HCT116 (cell line): ENCODE measurements around the gene GPA33. TPM values are rescaled to one million over a fixed set of nuclear protein-coding genes. Genes with fewer than 3 reads are reported as not detected.

Experiments used
- ATAC-seq: fragments of 200-7000 bp; cut with Tn5 transposase; 2 replicates; pipeline ENCODE4 v1.9.1; 2020; ENCODE audit warnings: mild to moderate bottlenecking, moderate library complexity
- BruUV-seq: library from RNA; stranded (reverse); fragments of 400-500 nt; replicated peaks from 2 replicates; lab custom pipeline; 2021; lab: Mats Ljungman, UMichigan
- CTCF ChIA-PET: fragments of 300-600 bp; sonication (Branson Sonifier 250); formaldehyde crosslinking; loops from one replicate; lab custom pipeline; 2021; ENCODE audit warnings: antibody characterized with exemption; lab: Charles Lee
- POLR2A ChIA-PET: fragments of 300-600, 350-600 bp; sonication (Branson Sonifier 250); formaldehyde crosslinking; loops from one replicate; lab custom pipeline; 2021; ENCODE audit warnings: antibody characterized with exemption; lab: Charles Lee
- RAD21 ChIA-PET, 2 experiments: fragments of 300-600 bp; sonication (Branson Sonifier 250); formaldehyde crosslinking; loops; one replicate each; lab custom pipeline; 2023; ENCODE audit warnings: low total read pairs in 2 of 2; ENCODE audit not compliant: uncharacterized antibody in 2 of 2, unreplicated experiment in 2 of 2, low non-redundant PET in 1 of 2; lab: Charles Lee
- DNase-seq: peaks from one replicate; pipeline ENCODE4 v3.0.0-alpha.2; 2010; ENCODE audit warnings: low read depth, low spot score
- H2AFZ ChIP-seq: fragments of 200-600 bp; shearing (Covaris generic), sonication (generic); 2 replicates; pipeline ENCODE4 v1.6.1; 2017; ENCODE audit warnings: low read depth, mixed run types, mixed read lengths, antibody characterized with exemption, low read length; ENCODE audit not compliant: poor library complexity, severe bottlenecking
- H3K27ac ChIP-seq: 2 replicates; pipeline ENCODE4 v1.5.1; 2012; ENCODE audit warnings: low read depth, low read length
- H3K27me3 ChIP-seq: fragments of 200-600 bp; sonication (generic); 2 replicates; pipeline ENCODE4 v1.6.1; 2016; ENCODE audit warnings: mixed run types, low read length, mixed read lengths; ENCODE audit not compliant: insufficient read depth
- H3K36me3 ChIP-seq, 2 experiments: fragments of 200-500 bp in 1 of 2; fragments of 200-600 bp in 1 of 2; sonication (Bioruptor generic) in 1 of 2; sonication (generic) in 1 of 2; 2 replicates each; pipeline versions ENCODE4 v1.5.1 to v1.6.1; 2014 to 2016; ENCODE audit warnings: low read length in 2 of 2, inconsistent platforms in 1 of 2, mixed read lengths in 1 of 2, mixed run types in 1 of 2; ENCODE audit not compliant: insufficient read depth in 2 of 2, control insufficient read depth in 1 of 2
- H3K4me1 ChIP-seq, 2 experiments: fragments of 200-600 bp in 1 of 2; sonication (generic) in 1 of 2; 2 replicates each; pipeline versions ENCODE4 v1.5.1 to v1.6.1; 2012 to 2017; ENCODE audit warnings: low read length in 2 of 2, inconsistent platforms in 1 of 2, mild to moderate bottlenecking in 1 of 2, mixed read lengths in 1 of 2, mixed run types in 1 of 2, moderate library complexity in 1 of 2; ENCODE audit not compliant: insufficient read depth in 2 of 2, control insufficient read depth in 1 of 2
- H3K4me2 ChIP-seq: fragments of 200-600 bp; sonication (generic); 2 replicates; pipeline ENCODE4 v1.6.1; 2017; ENCODE audit warnings: mixed run types, low read length, mixed read lengths
- H3K4me3 ChIP-seq, 2 experiments: fragments of 200-600 bp in 1 of 2; sonication (generic) in 1 of 2; replicated peaks in 1 of 2; 2 replicates each; pipeline ENCODE4 v1.5.1; 2011 to 2016; ENCODE audit warnings: low read length in 2 of 2, control low read depth in 1 of 2, low read depth in 1 of 2, mild to moderate bottlenecking in 1 of 2, mixed read lengths in 1 of 2, mixed run types in 1 of 2
- H3K79me2 ChIP-seq: fragments of 200-600 bp; sonication (generic); 2 replicates; pipeline ENCODE4 v1.6.1; 2017; ENCODE audit warnings: mild to moderate bottlenecking, mixed run types, low read length, moderate library complexity, mixed read lengths; ENCODE audit not compliant: insufficient read depth
- H3K9ac ChIP-seq: fragments of 200-600 bp; sonication (generic); 2 replicates; pipeline ENCODE4 v1.6.1; 2016; ENCODE audit warnings: low read length, mixed read lengths
- H3K9me2 ChIP-seq: fragments of 200-600 bp; sonication (generic), shearing (Covaris generic); 2 replicates; pipeline ENCODE4 v1.6.1; 2017; ENCODE audit warnings: mixed run types, mild to moderate bottlenecking, moderate library complexity; ENCODE audit not compliant: insufficient read depth
- H3K9me3 ChIP-seq, 2 experiments: fragments of 200-500 bp in 1 of 2; fragments of 200-600 bp in 1 of 2; sonication (Bioruptor generic) in 1 of 2; sonication (generic) in 1 of 2; 2 replicates each; pipeline ENCODE4 v1.6.1; 2014 to 2017; ENCODE audit warnings: low read length in 2 of 2, mixed read lengths in 2 of 2, inconsistent platforms in 1 of 2, low read depth in 1 of 2, mild to moderate bottlenecking in 1 of 2, mixed run types in 1 of 2, moderate library complexity in 1 of 2; ENCODE audit not compliant: control insufficient read depth in 1 of 2, insufficient read depth in 1 of 2
- H4K20me1 ChIP-seq: fragments of 200-600 bp; sonication (generic), shearing (Covaris generic); 2 replicates; pipeline ENCODE4 v1.6.1; 2017; ENCODE audit warnings: mixed run types, mild to moderate bottlenecking, moderate library complexity; ENCODE audit not compliant: insufficient read depth
- CEBPB ChIP-seq: IDR thresholded peaks from 2 replicates; pipeline ENCODE4 v1.6.1; 2012; ENCODE audit warnings: low read depth
- MAX ChIP-seq: IDR thresholded peaks from 2 replicates; pipeline ENCODE4 v1.6.1; 2012
- POLR2A ChIP-seq: IDR thresholded peaks from 2 replicates; pipeline ENCODE4 v1.7.0; 2011; ENCODE audit warnings: borderline replicate concordance; ENCODE audit not compliant: insufficient read depth, insufficient read length; ENCODE audit errors: extremely low read depth
- POLR2AphosphoS5 ChIP-seq: IDR thresholded peaks from 2 replicates; pipeline ENCODE4 v1.6.1; 2011; ENCODE audit warnings: mild to moderate bottlenecking, low read depth, low read length, moderate library complexity
- RAD21 ChIP-seq: IDR thresholded peaks from 2 replicates; pipeline ENCODE4 v1.6.1; 2012; ENCODE audit warnings: low read depth, mild to moderate bottlenecking
- SRF ChIP-seq: IDR thresholded peaks from 2 replicates; pipeline ENCODE4 v1.6.1; 2012; ENCODE audit warnings: low read depth
- TCF7L2 ChIP-seq: IDR thresholded peaks from 2 replicates; pipeline ENCODE4 v1.7.0; 2011; ENCODE audit warnings: borderline replicate concordance, inconsistent platforms; ENCODE audit not compliant: insufficient read depth, insufficient read length; ENCODE audit errors: extremely low read depth
- ZFX ChIP-seq: fragments of 450-650 bp; IDR thresholded peaks from 2 replicates; pipeline ENCODE4 v1.6.1; 2017
- ZNF274 ChIP-seq: fragments of 200-500 bp; sonication (Bioruptor generic); IDR thresholded peaks from 2 replicates; pipeline ENCODE4 v1.6.1; 2014; ENCODE audit warnings: mild to moderate bottlenecking, low read depth, low read length, inconsistent platforms
- intact Hi-C: fragments of 100-400 bp; cut with micrococcal nuclease; formaldehyde crosslinking; loops from 2 replicates; pipeline ENCODE4 v1.10.0; 2022
- total RNA-seq: library from RNA; stranded (reverse); gene quantifications from one replicate; pipeline ENCODE4 v1.2.1, GENCODE V29; 2021; ENCODE audit not compliant: unreplicated experiment
- TF ChIP-seq, protein P1 (sequence below): IDR thresholded peaks from 2 replicates; pipeline ENCODE4 v1.6.1; 2012
- TF ChIP-seq, protein P2 (sequence below): IDR thresholded peaks from 2 replicates; pipeline ENCODE4 v1.6.1; 2012; ENCODE audit warnings: low read depth

Gene GPA33
- total RNA-seq, 1 experiment from 2014 or later = 0.22 TPM

DNA sequence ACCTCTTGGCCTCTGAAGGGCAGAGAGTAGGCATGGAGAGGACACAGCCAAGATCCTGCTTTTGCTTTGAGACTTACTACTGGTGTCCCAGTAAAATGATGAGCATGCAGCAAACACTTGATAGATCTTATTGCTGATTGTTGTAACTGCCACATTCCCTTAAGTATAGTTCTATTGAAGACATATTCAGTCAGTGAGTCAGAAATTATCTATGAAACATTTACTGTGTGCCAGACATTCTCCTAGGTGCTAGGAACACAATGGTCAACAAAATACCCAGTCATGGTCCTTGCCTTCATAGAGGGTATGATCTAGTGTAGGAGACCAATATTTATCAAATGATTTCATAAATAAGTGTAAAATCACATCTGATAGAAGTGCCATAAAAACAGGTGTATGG is 17.3 kb upstream of the GPA33 start:
- H2AFZ ChIP-seq = no peak overlapping the region
- H3K27ac ChIP-seq = no peak overlapping the region
- no TSS peak for BruUV-seq
- H3K9me2 ChIP-seq = no peaks in the 10 kb centered on the region; the same call in 1 of the 2 replicates
- ChIA-PET RAD21 (no interaction called here), POLR2A (no interaction called here), CTCF (no interaction called here)
- H3K4me2 ChIP-seq = no peak overlapping the region
- intact Hi-C loops = no loop called here
- ATAC-seq (no peak), DNase-seq (no peak)
- no peaks in the 10 kb centered on the region for H3K9me3 ChIP-seq
- H3K27me3 ChIP-seq = no peaks in the 10 kb centered on the region
- no peak overlapping the region for H3K4me3 ChIP-seq
- H4K20me1 ChIP-seq = no peaks in the 10 kb centered on the region
- TF ChIP-seq RAD21 (no peak), SRF (no peak), ZNF274 (no peak), POLR2AphosphoS5 (no peak), CEBPB (no peak)
- TF ChIP-seq, protein P1, sequence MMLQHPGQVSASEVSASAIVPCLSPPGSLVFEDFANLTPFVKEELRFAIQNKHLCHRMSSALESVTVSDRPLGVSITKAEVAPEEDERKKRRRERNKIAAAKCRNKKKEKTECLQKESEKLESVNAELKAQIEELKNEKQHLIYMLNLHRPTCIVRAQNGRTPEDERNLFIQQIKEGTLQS = no peak
- TF ChIP-seq, all 23 proteins: peak for 0
- no peak overlapping the region for H3K9ac ChIP-seq
- H3K79me2 ChIP-seq = no peaks in the 10 kb centered on the region
- H3K36me3 ChIP-seq = no peaks in the 10 kb centered on the region
- H3K4me1 ChIP-seq = peaks cover 0 to 26% of the 10 kb centered on the region in 2 experiments; a peak in 2 of 4 replicates

DNA sequence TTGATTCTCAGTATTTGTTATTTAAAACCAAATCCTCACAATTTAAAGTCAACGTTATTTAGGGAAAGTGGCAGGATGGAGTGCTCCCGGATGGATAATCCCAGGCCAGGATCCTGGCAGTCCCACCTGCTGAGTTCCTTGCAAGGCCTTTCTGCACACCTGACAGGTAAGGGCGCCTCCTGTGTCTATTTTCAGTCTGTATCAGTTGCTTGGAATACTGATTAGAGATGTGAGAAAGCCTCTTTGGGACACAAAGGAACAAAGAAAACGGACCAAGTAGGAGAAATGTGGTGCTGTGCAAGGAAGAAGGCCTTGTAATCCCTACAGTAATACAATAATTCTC is 15.9 kb upstream of the GPA33 start:
- no peaks in the 10 kb centered on the region for H4K20me1 ChIP-seq
- ATAC-seq = no peak
- no peaks in the 10 kb centered on the region for H3K9me3 ChIP-seq
- ChIA-PET RAD21 (no interaction called here), CTCF (no interaction called here), POLR2A (no interaction called here)
- peak overlapping the region; percentile 79 for H2AFZ ChIP-seq
- TF ChIP-seq ZFX (no peak), ZNF274 (no peak), POLR2A (no peak), RAD21 (no peak), MAX (no peak), TCF7L2 (no peak)
- TF ChIP-seq, protein P2, sequence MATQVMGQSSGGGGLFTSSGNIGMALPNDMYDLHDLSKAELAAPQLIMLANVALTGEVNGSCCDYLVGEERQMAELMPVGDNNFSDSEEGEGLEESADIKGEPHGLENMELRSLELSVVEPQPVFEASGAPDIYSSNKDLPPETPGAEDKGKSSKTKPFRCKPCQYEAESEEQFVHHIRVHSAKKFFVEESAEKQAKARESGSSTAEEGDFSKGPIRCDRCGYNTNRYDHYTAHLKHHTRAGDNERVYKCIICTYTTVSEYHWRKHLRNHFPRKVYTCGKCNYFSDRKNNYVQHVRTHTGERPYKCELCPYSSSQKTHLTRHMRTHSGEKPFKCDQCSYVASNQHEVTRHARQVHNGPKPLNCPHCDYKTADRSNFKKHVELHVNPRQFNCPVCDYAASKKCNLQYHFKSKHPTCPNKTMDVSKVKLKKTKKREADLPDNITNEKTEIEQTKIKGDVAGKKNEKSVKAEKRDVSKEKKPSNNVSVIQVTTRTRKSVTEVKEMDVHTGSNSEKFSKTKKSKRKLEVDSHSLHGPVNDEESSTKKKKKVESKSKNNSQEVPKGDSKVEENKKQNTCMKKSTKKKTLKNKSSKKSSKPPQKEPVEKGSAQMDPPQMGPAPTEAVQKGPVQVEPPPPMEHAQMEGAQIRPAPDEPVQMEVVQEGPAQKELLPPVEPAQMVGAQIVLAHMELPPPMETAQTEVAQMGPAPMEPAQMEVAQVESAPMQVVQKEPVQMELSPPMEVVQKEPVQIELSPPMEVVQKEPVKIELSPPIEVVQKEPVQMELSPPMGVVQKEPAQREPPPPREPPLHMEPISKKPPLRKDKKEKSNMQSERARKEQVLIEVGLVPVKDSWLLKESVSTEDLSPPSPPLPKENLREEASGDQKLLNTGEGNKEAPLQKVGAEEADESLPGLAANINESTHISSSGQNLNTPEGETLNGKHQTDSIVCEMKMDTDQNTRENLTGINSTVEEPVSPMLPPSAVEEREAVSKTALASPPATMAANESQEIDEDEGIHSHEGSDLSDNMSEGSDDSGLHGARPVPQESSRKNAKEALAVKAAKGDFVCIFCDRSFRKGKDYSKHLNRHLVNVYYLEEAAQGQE = no peak
- no TSS peak for BruUV-seq
- H3K4me3 ChIP-seq = no peak overlapping the region
- no peaks in the 10 kb centered on the region for H3K79me2 ChIP-seq
- intact Hi-C loops = no loop called here
- H3K27ac ChIP-seq = no peak overlapping the region
- DNase-seq = no peak
- H3K9ac ChIP-seq = no peak overlapping the region
- no peak overlapping the region for H3K4me2 ChIP-seq
- no peaks in the 10 kb centered on the region for H3K36me3 ChIP-seq
- H3K4me1 ChIP-seq = peaks cover 0 to 26% of the 10 kb centered on the region in 2 experiments; a peak in 2 of 4 replicates
- no peaks in the 10 kb centered on the region for H3K9me2 ChIP-seq
- H3K27me3 ChIP-seq = no peaks in the 10 kb centered on the region
